HEK293 (cell line): ENCODE results near the gene KRI1.

Experiments
- CTCF ChIA-PET: fragments of 350-600 bp; formaldehyde crosslinking; extraction: SDS; loops from one replicate; lab custom pipeline; 2021; ENCODE audit warnings: antibody characterized with exemption; lab: Yijun Ruan, JAX
- POLR2A ChIA-PET: fragments of 300-600 bp; formaldehyde crosslinking; extraction: SDS; loops from one replicate; lab custom pipeline; 2020; ENCODE audit warnings: antibody characterized with exemption, inconsistent platforms; lab: Yijun Ruan, JAX
- H3K27ac ChIP-seq: fragments of 200-500 bp; sonication (Bioruptor generic); 2 replicates; pipeline ENCODE4 v1.5.1; 2014; ENCODE audit warnings: low read depth, low read length, control low read depth, inconsistent platforms; ENCODE audit errors: extremely low read depth
- H3K36me3 ChIP-seq, 2 experiments: fragments of 200-500 bp in 1 of 2; sonication (Bioruptor generic) in 1 of 2; 1 replicate in 1 of 2; 2 replicates in 1 of 2; pipeline ENCODE4 v1.5.1; 2014 to 2017; ENCODE audit warnings: inconsistent platforms in 2 of 2, low read length in 2 of 2; ENCODE audit not compliant: control insufficient read depth in 2 of 2, insufficient read depth in 1 of 2
- H3K4me1 ChIP-seq: fragments of 200-500 bp; sonication (Bioruptor generic); 2 replicates; pipeline ENCODE4 v1.5.1; 2014; ENCODE audit warnings: mild to moderate bottlenecking, low read length, inconsistent platforms; ENCODE audit not compliant: control insufficient read depth, insufficient read depth
- H3K4me3 ChIP-seq: 2 replicates; pipeline ENCODE4 v1.5.1; 2011; ENCODE audit warnings: low read depth, mild to moderate bottlenecking, control low read depth, low read length, moderate library complexity
- H3K9me3 ChIP-seq: fragments of 200-500 bp; sonication (Bioruptor generic); 2 replicates; pipeline ENCODE4 v1.5.1; 2014; ENCODE audit warnings: low read depth, low read length, inconsistent platforms; ENCODE audit not compliant: control insufficient read depth, insufficient read depth
- IKZF3 ChIP-seq: fragments of 450-650 bp; IDR thresholded peaks from 2 replicates; pipeline ENCODE4 v1.5.0; 2018; ENCODE audit warnings: missing biosample characterization, mild to moderate bottlenecking, missing genetic modification characterization, moderate library complexity
- KLF16 ChIP-seq: fragments of 450-650 bp; formaldehyde crosslinking; IDR thresholded peaks from 2 replicates; pipeline ENCODE4 v1.5.1; 2017; ENCODE audit warnings: missing biosample characterization, missing genetic modification characterization
- KLF8 ChIP-seq: fragments of 450-650 bp; formaldehyde crosslinking; IDR thresholded peaks from 2 replicates; pipeline ENCODE4 v1.5.1; 2016; ENCODE audit warnings: missing biosample characterization, missing genetic modification characterization
- PRDM4 ChIP-seq: fragments of 450-650 bp; formaldehyde crosslinking; IDR thresholded peaks from 2 replicates; pipeline ENCODE4 v1.5.1; 2017; ENCODE audit warnings: missing biosample characterization, missing genetic modification characterization
- RBAK ChIP-seq: fragments of 450-650 bp; formaldehyde crosslinking; IDR thresholded peaks from 2 replicates; pipeline ENCODE4 v1.5.1; 2016; ENCODE audit warnings: missing biosample characterization, missing genetic modification characterization
- YY1 ChIP-seq: fragments of 450-650 bp; formaldehyde crosslinking; IDR thresholded peaks from 2 replicates; pipeline ENCODE4 v1.5.1; 2018; ENCODE audit warnings: missing biosample characterization, missing genetic modification characterization
- ZBTB1 ChIP-seq: fragments of 450-650 bp; formaldehyde crosslinking; IDR thresholded peaks from 2 replicates; pipeline ENCODE4 v1.5.1; 2016; ENCODE audit warnings: missing biosample characterization, missing genetic modification characterization
- ZBTB21 ChIP-seq: fragments of 450-650 bp; formaldehyde crosslinking; IDR thresholded peaks from 2 replicates; pipeline ENCODE4 v1.5.1; 2017; ENCODE audit warnings: missing biosample characterization, missing genetic modification characterization
- ZFP37 ChIP-seq: fragments of 450-650 bp; formaldehyde crosslinking; IDR thresholded peaks from 2 replicates; pipeline ENCODE4 v1.5.1; 2016; ENCODE audit warnings: missing biosample characterization, missing genetic modification characterization
- ZFP41 ChIP-seq: fragments of 450-650 bp; formaldehyde crosslinking; IDR thresholded peaks from 2 replicates; pipeline ENCODE4 v1.5.1; 2016; ENCODE audit warnings: missing biosample characterization, missing genetic modification characterization, borderline replicate concordance
- ZIC2 ChIP-seq: fragments of 450-650 bp; formaldehyde crosslinking; IDR thresholded peaks from 2 replicates; pipeline ENCODE4 v1.5.1; 2016; ENCODE audit warnings: missing biosample characterization, missing genetic modification characterization
- ZNF10 ChIP-seq: fragments of 450-650 bp; formaldehyde crosslinking; IDR thresholded peaks from 2 replicates; pipeline ENCODE4 v1.5.1; 2017; ENCODE audit warnings: missing biosample characterization, missing genetic modification characterization
- ZNF16 ChIP-seq: fragments of 450-650 bp; formaldehyde crosslinking; IDR thresholded peaks from 2 replicates; pipeline ENCODE4 v1.5.1; 2016; ENCODE audit warnings: low read depth, missing biosample characterization, missing genetic modification characterization
- ZNF175 ChIP-seq: fragments of 450-650 bp; formaldehyde crosslinking; IDR thresholded peaks from 2 replicates; pipeline ENCODE4 v1.5.1; 2016; ENCODE audit warnings: missing biosample characterization, missing genetic modification characterization
- ZNF19 ChIP-seq: fragments of 450-650 bp; formaldehyde crosslinking; IDR thresholded peaks from 2 replicates; pipeline ENCODE4; 2016; ENCODE audit warnings: missing biosample characterization, missing genetic modification characterization, low read depth
- ZNF341 ChIP-seq: fragments of 450-650 bp; formaldehyde crosslinking; IDR thresholded peaks from 2 replicates; pipeline ENCODE4; 2016; ENCODE audit warnings: low read depth, missing biosample characterization, missing genetic modification characterization
- ZNF548 ChIP-seq: fragments of 450-650 bp; formaldehyde crosslinking; IDR thresholded peaks from 2 replicates; pipeline ENCODE4 v1.5.1; 2016; ENCODE audit warnings: missing biosample characterization, missing genetic modification characterization
- ZNF560 ChIP-seq: fragments of 450-650 bp; formaldehyde crosslinking; IDR thresholded peaks from 2 replicates; pipeline ENCODE4 v1.5.1; 2017; ENCODE audit warnings: missing biosample characterization, missing genetic modification characterization, borderline replicate concordance
- ZNF600 ChIP-seq: fragments of 450-650 bp; formaldehyde crosslinking; IDR thresholded peaks from 2 replicates; pipeline ENCODE4 v1.5.1; 2016; ENCODE audit warnings: missing biosample characterization, missing genetic modification characterization
- ZNF626 ChIP-seq: fragments of 450-650 bp; sonication (Bioruptor Pico); formaldehyde crosslinking; IDR thresholded peaks from 2 replicates; pipeline ENCODE4 v1.5.1; 2018; ENCODE audit warnings: missing biosample characterization, missing genetic modification characterization, inconsistent platforms
- ZNF645 ChIP-seq: fragments of 450-650 bp; formaldehyde crosslinking; IDR thresholded peaks from 2 replicates; pipeline ENCODE4; 2016; ENCODE audit warnings: missing biosample characterization, missing genetic modification characterization
- ZNF76 ChIP-seq: fragments of 450-650 bp; formaldehyde crosslinking; IDR thresholded peaks from 2 replicates; pipeline ENCODE4; 2016; ENCODE audit warnings: low read depth, missing biosample characterization, missing genetic modification characterization, borderline replicate concordance
- ZNF777 ChIP-seq: fragments of 450-650 bp; formaldehyde crosslinking; IDR thresholded peaks from 2 replicates; pipeline ENCODE4 v1.5.1; 2017; ENCODE audit warnings: missing biosample characterization, missing genetic modification characterization, borderline replicate concordance
- ZNF785 ChIP-seq: fragments of 450-650 bp; formaldehyde crosslinking; IDR thresholded peaks from 2 replicates; pipeline ENCODE4 v1.5.1; 2016; ENCODE audit warnings: missing biosample characterization, missing genetic modification characterization
- ZSCAN18 ChIP-seq: fragments of 450-650 bp; formaldehyde crosslinking; IDR thresholded peaks from 2 replicates; pipeline ENCODE4 v1.5.1; 2016; ENCODE audit warnings: missing biosample characterization, missing genetic modification characterization
- ZXDB ChIP-seq: fragments of 450-650 bp; formaldehyde crosslinking; IDR thresholded peaks from 2 replicates; pipeline ENCODE4 v1.5.1; 2016; ENCODE audit warnings: missing biosample characterization, missing genetic modification characterization
- TF ChIP-seq, protein P1 (sequence below): sonication (generic); formaldehyde crosslinking; IDR thresholded peaks from 2 replicates; pipeline ENCODE4 v1.8.1; 2022; ENCODE audit warnings: mild to moderate bottlenecking, moderate library complexity, missing genetic modification reagents
- TF ChIP-seq, protein P2 (sequence below): fragments of 450-650 bp; formaldehyde crosslinking; IDR thresholded peaks from 2 replicates; pipeline ENCODE4 v1.5.1; 2016; ENCODE audit warnings: missing biosample characterization, missing genetic modification characterization

KRI1 gene

DNA sequence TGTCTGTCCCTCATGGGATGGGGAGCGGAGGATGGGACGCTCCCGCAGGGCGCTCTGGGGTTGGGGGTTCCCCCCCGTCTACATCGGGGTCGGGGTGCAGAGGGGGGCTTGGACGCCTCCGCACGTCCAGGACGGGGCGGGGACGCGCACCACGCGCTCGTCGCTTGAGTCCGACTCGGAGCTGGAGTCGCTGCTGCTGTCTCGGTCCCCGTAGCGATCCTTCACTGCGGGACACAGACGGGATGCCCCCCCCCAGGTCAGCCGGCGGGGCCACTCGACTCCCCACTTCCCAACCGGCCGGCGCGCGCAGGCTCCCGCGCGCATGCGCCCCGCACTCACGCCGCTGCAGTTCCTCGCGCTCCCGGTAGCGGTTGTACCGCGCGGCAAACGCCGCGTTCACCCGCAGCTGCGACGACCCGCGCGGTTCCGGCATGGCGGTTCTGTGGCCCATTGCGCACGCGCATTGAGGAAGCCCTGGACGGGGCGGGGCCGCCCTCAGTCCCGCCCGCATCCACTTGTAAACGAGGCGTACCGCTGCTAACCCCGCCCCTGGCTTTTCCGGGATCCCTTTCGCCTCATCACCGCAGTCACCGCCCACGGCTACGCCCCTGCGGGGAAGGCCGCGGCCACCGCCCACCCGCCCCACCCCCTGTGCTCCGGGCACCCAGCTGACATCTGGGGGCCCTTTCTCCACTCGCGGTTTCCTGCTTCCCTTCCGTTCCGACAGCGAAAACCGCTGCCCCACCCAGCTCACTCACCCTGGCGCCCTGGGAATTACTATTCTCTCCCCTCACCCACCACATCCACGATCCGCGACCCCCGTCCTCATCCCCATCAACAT, at the start of gene KRI1:
KRI1 (minus strand) TSS at position 444 of the 841 bp plus-strand sequence; CDS start at position 433, 11 bp downstream.
- Histone ChIP-seq H3K4me3 (peak within 1 kb of the TSS; percentile 92), H3K27ac (peak within 1 kb of the TSS; percentile 75; the same call in 1 of the 2 replicates), H3K36me3 (peaks cover 15 to 24% of the 10 kb centered on the region in 2 experiments; a peak in 2 of 3 replicates), H3K9me3 (no peaks in the 10 kb centered on the region), H3K4me1 (peaks cover 13% of the 10 kb centered on the region)
- ChIA-PET CTCF (interaction anchor here (0.8 to 1.1 kb wide), 5 partner anchors 15 to 299 kb away, joined by 3 to 5 read pairs (median 3); no protein-coding TSS in a partner anchor), POLR2A (interaction anchor here (0.6 to 1.4 kb wide), 5 partner anchors 10 to 67 kb away, joined by 3 to 5 read pairs (median 3); no protein-coding TSS in a partner anchor)
- TF ChIP-seq ZNF175 (tag by site-specific recombination), result 0 out of 2 replicates have a peak, but pooled peaks have one; percentile 15
- TF ChIP-seq, protein P1, sequence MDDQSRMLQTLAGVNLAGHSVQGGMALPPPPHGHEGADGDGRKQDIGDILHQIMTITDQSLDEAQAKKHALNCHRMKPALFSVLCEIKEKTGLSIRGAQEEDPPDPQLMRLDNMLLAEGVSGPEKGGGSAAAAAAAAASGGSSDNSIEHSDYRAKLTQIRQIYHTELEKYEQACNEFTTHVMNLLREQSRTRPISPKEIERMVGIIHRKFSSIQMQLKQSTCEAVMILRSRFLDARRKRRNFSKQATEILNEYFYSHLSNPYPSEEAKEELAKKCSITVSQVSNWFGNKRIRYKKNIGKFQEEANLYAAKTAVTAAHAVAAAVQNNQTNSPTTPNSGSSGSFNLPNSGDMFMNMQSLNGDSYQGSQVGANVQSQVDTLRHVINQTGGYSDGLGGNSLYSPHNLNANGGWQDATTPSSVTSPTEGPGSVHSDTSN (CRISPR knock-in tag), result peak; percentile 63; the same call in 1 of the 2 replicates
- peak; percentile 58; the same call in 1 of the 2 replicates for TF ChIP-seq ZNF777 (tag by site-specific recombination)
- TF ChIP-seq ZBTB1 (tag by site-specific recombination), result 0 out of 2 replicates have a peak, but pooled peaks have one; percentile 63
- TF ChIP-seq ZNF10 (tag by site-specific recombination), result no peak; the same call in 1 of the 2 replicates
- TF ChIP-seq, protein P2, sequence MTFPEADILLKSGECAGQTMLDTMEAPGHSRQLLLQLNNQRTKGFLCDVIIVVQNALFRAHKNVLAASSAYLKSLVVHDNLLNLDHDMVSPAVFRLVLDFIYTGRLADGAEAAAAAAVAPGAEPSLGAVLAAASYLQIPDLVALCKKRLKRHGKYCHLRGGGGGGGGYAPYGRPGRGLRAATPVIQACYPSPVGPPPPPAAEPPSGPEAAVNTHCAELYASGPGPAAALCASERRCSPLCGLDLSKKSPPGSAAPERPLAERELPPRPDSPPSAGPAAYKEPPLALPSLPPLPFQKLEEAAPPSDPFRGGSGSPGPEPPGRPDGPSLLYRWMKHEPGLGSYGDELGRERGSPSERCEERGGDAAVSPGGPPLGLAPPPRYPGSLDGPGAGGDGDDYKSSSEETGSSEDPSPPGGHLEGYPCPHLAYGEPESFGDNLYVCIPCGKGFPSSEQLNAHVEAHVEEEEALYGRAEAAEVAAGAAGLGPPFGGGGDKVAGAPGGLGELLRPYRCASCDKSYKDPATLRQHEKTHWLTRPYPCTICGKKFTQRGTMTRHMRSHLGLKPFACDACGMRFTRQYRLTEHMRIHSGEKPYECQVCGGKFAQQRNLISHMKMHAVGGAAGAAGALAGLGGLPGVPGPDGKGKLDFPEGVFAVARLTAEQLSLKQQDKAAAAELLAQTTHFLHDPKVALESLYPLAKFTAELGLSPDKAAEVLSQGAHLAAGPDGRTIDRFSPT, result no peak
- peak; percentile 78; the same call in 1 of the 2 replicates for TF ChIP-seq ZNF645 (tag by site-specific recombination)
- TF ChIP-seq ZIC2 (tag by site-specific recombination), result peak; percentile 10; the same call in 1 of the 2 replicates
- 0 out of 2 replicates have a peak, but pooled peaks have one; percentile 9 for TF ChIP-seq ZNF341 (tag by site-specific recombination)
- peak; percentile 65; the same call in 1 of the 2 replicates for TF ChIP-seq YY1
- no peak for TF ChIP-seq PRDM4 (tag by site-specific recombination)
- TF ChIP-seq ZSCAN18 (tag by site-specific recombination), result no peak
- TF ChIP-seq ZBTB21 (tag by site-specific recombination), result no peak
- TF ChIP-seq ZNF600 (tag by site-specific recombination), result peak; percentile 68
- TF ChIP-seq ZFP37 (tag by site-specific recombination), result no peak; the same call in 1 of the 2 replicates
- TF ChIP-seq IKZF3 (tag by site-specific recombination), result 0 out of 2 replicates have a peak, but pooled peaks have one; percentile 11
- TF ChIP-seq ZXDB (tag by site-specific recombination), result 0 out of 2 replicates have a peak, but pooled peaks have one; percentile 28
- no peak for TF ChIP-seq ZNF548 (tag by site-specific recombination)
- TF ChIP-seq KLF8, result peak; percentile 98
- no peak for TF ChIP-seq ZNF19 (tag by site-specific recombination)
- TF ChIP-seq ZNF560, result 0 out of 2 replicates have a peak, but pooled peaks have one; percentile 5
- TF ChIP-seq ZFP41 (tag by site-specific recombination), result no peak
- TF ChIP-seq RBAK (tag by site-specific recombination), result no peak
- no peak for TF ChIP-seq ZNF16 (tag by site-specific recombination)
- TF ChIP-seq ZNF626 (tag by site-specific recombination), result no peak
- peak; percentile 54; the same call in 1 of the 2 replicates for TF ChIP-seq ZNF76
- peak; percentile 91 for TF ChIP-seq KLF16 (tag by site-specific recombination)
- TF ChIP-seq ZNF785, result no peak; the same call in 1 of the 2 replicates
